Endometrial microvascular endothelial cells (primary cell): ENCODE results near the gene RPS2. TPM values are rescaled to one million over a fixed set of nuclear protein-coding genes. Genes with fewer than 3 reads are reported as not detected.
"Not testable (repeated sequence)": the region's sequence is repeated elsewhere in the genome, so short reads cannot be mapped to it uniquely, and the experiment has no call there.

Experiments
- in situ Hi-C: cut with HindIII; loops from 2 replicates; pipeline ENCODE4 v1.10.0; 2017; ENCODE audit warnings: low sequenced_read_pairs, low pct_unique_long_range_greater_than_20kb; ENCODE audit errors: inconsistent ontology term
- total RNA-seq: library from RNA; depleted of rRNA; stranded (reverse); fragments of >200 nt; gene quantifications from one replicate; pipeline ENCODE4 v1.2.3, GENCODE V29; 2015; ENCODE audit errors: inconsistent ontology term

Gene RPS2
- total RNA-seq, 1 donor from 2014 or later, result 2,988 TPM

DNA sequence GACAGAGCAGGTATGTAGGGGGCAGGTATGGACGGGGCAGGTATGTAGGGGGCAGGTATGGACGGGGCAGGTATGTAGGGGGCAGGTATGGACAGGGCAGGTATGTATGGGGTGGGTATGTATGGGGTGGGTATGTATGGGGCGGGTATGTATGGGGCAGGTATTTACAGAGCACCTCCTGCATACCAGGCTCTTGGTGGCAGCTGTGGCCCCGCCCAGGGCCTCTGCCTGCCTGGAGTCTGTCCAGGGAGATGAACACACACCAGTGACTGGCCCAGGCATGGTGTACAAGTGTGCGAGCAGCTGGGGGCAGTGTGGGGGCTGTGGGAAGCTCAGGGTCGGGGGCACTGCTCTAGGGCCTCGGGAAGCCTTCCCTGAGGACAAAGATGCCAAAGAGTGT, 14.6 kb downstream of the RPS2 start:
- in situ Hi-C loops, result no loop called here

DNA sequence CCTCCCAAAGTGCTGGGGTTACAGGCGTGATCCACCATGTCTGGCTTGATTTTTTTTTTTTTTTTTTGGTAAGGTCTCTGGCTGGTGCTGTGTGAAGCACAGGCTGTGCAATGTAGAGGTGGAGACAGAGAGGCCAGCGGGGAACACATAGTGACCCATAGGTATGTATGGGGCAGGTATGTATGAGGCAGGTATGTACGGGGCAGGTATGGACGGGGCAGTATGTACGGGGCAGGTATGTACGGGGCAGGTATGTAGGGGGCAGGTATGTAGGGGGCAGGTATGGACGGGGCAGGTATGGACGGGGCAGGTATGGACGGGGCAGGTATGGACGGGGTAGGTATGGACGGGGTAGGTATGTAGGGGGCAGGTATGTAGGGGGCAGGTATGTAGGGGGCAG, 15.1 kb downstream of the RPS2 start:
- in situ Hi-C loops, result no loop called here

DNA sequence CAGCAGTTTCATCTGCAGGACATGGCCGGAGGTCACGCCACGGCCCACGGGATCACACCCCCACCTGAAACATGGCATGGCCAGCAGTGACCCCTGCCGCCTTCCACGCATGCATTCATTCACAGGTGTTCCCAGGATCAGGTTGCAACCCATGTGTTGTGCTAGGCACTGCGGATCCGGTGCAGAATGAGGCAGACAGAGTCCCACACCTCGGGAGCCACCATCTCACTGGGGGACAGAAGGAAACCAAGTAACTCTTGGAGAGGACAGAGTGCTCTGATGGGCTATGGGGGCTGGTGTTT, 17.3 kb downstream of the RPS2 start:
- in situ Hi-C loops, result no loop called here

DNA sequence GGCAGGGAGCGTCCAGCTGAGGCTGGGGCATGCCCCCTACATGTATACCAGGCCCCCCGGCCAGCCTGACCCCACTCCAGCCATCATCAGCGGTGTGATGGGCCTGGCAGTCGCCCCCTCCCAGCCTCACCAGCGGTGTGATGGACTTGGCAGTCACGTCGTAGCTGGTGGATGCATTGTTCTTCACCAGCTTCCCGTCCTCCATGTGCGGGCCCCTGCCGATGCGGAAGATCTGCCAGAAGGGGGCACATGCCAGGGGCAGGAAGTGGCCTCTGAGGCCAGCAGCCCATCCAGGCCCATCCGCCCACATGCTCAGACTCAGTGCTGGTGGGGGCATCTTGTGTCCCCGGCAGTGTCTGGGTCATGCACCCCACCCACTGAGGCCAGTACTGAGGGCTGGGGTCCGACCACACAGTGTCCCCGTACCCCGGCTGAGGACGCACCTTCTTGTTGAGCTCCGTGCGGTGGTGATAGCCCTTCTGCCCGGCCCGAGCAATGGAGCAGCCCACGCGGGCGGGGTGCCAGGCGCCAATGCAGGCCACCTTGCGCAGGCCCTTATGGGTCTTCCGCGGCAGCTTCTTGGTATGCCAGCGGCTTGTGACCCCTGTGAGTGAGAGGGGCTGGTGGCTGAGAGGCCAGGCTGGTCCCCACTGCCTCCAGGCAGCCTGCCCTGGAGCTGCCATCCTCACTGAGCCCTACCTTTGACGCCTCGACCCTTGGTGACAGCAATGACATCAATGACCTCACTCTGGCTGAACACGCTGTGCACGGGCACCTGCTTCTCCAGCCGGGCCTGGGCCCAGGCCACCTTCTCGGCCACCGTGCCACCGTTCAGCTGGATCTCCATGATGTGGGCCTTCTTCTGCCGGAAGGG, 17.9 kb downstream of the RPS2 start:
- in situ Hi-C loops, result no loop called here

GRCh38 chr16:1945559-1946391, 18.9 kb downstream of the RPS2 start:
- in situ Hi-C loops, result no loop called here

GRCh38 chr16:1944612-1945199, 19.9 kb downstream of the RPS2 start:
- in situ Hi-C loops, result no loop called here

DNA sequence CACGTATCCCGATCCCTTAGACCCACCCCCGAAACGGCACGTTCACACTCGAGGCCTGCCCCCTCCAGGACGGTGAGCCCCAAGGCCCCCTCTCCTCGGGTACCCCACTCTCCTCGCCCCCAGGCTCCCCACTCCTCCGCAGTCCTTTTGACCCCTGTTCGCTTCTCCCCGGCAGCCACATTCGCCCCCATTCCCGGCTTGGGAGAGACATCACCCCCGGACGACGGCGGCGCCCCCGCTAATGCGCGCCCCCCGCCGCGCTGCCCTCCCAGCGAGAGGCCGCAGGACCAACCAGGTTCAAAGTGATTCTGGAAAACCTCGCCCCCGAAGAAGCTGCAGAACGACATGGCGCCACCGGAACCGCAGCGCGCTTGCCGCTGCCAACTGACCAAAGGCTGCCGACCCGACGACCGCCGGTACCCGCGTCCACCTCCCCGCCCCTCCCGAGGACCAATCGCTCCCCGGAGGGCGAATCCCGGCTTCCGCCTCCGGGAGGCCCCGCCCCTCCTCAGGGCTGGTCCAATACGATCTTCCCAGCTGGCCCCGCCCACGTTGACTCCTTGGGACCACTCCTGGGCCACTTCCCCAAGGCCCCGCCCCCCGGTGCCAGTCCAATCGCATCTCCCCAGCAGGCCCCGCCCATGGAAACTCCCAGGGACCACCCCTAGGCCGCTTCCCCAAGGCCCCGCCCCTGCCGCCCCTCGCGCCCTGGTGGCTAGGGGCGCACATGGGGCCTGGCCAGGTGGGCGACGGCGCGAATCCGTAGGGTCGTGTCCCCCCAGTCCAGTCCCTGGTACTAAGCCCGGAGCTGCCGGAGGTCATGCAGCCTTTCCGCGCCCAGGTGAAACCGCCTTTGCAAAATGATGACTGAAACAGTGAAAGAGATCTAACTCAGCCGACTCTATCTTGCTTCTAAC, 21.6 kb downstream of the RPS2 start, which contains the start of gene MSRB1:
Gene MSRB1, minus strand, starts transcription at position 390 of the 917 bp plus-strand sequence. Its CDS starts 43 bp downstream, at position 347.
- in situ Hi-C loops, result no loop called here

- in situ Hi-C loops, result no loop called here
Observed at GRCh38 chr16:1942047-1942809, 22.4 kb downstream of the RPS2 start.

DNA sequence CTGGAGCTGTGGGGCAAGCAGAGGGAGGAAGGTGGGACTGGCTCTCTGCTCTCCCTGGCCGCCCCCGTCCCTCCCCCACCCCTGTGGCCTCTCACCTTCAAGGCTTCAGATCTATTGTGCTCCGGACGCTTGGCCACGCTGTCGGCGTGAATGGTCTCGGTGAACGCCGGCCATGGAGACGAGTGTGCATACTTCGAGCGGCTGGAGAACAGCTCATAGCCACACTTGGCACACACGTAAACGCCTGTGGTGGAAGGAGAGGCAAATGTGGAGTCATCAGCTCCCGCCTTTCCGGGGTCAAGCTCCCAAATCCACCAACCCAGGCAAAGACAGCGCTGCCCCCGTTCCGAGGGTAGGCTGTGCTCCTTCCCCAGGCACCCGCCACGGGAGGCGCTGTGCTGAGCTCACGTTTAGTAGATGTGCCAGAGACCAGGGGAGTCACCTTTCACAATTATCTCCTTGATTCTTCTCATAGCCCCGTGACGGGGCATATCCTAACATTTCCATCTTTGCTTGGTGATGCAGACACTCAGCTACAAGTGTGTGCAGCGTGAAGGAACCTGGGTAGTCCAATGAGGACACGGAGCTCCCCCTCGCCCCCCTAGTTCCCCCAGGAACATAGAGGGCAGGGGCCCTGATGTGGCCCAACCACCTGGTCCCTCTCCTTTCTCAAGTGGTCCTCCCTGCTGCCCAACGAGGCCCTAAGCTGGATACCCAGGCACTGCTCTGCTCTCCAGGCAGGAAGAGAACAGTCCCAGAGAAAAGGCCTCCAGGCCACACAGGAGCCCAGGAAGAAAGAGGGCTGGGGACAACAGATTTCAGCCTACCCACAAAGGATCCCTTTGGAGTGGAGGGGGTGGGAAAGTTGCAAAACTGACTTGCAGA, 23.2 kb downstream of the RPS2 start:
- in situ Hi-C loops, result no loop called here

DNA sequence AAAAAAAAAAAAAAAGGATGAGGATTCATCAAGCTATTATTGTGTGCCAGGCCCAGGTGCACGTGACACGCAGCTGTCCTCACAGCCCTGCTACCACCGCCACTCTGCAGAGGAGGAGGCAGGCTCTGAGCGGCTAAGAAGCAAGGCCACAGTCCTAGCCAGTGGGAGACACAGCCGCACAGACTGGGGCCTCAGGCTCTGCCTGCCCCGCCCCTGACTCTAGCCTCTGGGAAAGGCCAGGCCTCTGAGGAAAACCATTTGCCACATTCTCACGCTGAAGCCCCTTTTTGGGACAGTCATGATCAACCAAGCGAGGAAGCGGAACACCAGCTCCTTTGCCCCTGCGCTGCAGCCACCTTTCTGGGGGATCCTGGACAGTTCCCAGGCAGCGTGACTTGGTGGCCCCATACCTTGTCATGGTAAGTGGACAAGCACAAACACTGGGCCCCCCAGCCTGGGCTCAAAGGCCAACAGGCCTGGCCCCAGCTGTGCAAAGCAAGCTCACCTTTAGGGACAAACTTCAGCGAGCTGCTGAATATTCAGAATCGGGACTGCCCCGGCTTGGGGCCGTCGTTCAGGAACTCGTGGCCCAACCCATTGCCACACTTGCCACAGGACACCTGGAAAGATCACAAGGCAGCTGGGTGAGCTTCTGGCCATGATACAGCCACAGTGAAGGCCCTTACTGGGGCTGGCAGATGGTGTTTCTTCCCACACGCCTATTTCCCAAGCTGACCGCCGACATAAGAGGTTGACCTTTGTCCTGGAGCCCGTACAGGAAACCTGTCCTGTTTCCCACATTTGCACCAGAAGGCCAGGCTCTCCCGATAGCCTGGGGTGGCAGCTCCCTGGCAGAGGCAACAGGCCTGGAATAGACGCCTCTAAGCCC, 24.1 kb downstream of the RPS2 start:
- in situ Hi-C loops, result no loop called here

DNA sequence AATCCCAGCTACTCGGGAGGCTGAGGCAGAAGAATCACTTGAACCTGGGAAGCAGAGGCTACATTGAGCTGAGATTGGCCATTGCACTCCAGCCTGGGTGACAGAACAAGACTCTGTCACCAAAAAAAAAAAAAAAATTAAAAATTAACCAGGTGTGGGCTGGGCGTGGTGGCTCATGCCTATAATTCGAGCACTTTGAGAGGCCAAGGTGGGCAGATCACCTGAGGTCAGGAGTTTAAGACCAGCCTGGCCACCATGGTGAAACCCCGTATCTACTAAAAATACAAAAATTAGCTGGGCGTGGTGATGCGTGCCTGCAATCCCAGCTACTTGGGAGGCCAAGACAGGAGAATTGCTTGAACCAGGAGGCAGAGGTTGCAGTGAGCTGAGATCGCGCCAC, 24.8 kb downstream of the RPS2 start:
- in situ Hi-C loops, result not testable (repeated sequence)

GRCh38 chr16:1938910-1939309, 25.7 kb downstream of the RPS2 start:
- in situ Hi-C loops, result no loop called here

DNA sequence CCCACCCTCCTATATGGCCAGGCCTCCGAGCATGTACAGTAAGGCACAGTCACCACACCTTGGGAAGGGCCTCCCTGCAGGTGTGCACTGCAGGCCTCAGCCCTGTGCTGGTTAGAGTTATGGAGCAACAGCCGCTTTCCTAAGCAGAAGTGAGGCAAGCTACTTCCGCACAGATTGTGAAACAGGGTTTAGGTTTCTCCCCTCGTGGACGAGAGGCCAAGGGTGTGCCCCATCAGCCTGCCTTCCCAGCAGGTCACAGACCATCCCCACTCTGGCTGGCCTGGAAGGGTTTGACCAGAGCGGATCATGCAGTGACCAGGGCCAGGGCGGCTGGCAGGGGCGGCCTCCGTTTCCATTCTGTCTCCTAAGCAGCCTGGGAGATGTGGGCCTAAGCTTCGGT, 26.3 kb downstream of the RPS2 start:
- in situ Hi-C loops, result no loop called here

- in situ Hi-C loops, result no loop called here
Observed at GRCh38 chr16:1936945-1937479, 27.6 kb downstream of the RPS2 start.

GRCh38 chr16:1933097-1933661, 31.4 kb downstream of the RPS2 start:
- in situ Hi-C loops, result no loop called here
